ENCODE data around the gene CTSF.
"Not testable (repeated sequence)": the region's sequence is repeated elsewhere in the genome, so short reads cannot be mapped to it uniquely, and the experiment has no call there.

Gene CTSF

DNA sequence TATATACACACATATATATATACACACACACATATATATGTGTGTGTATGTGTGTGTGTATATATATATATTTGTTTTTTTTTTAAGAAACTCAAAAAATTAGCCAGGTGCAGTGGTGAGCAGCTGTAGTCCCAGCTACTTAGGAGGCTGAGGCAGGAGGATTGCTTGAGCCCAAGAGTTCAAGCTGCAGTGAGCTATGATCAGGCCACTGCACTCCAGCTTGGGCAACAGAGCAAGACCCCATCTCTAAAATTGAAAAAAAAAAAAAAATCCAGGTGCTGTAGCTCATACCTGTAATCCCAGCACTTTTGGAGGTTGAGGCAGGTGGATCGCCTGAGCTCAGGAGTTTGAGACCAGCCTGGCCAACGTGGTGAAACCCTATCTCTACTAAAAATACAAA, 20.9 kb upstream of the CTSF start:
- DNase-seq = not testable (repeated sequence)

GRCh38 chr11:66586136-66586535, 17.7 kb upstream of the CTSF start:
- DNase-seq = no peak

GRCh38 chr11:66585447-66585846, 17.0 kb upstream of the CTSF start:
- not testable (repeated sequence) for DNase-seq

GRCh38 chr11:66582565-66583147, 14.2 kb upstream of the CTSF start:
- DNase-seq = not testable (repeated sequence)

GRCh38 chr11:66581261-66581660, 12.9 kb upstream of the CTSF start:
- DNase-seq = no peak

GRCh38 chr11:66580803-66581202, 12.4 kb upstream of the CTSF start:
- DNase-seq = no peak

GRCh38 chr11:66579017-66579606, 10.7 kb upstream of the CTSF start:
- DNase-seq = peak; percentile 58

GRCh38 chr11:66570850-66571180, 2.4 kb upstream of the CTSF start:
- DNase-seq = no peak

GRCh38 chr11:66570079-66570849, 1.9 kb upstream of the CTSF start:
- no peak for DNase-seq

- no peak for DNase-seq
These were observed 670 bp upstream of the CTSF start for GRCh38 chr11:66569076-66569475.

- DNase-seq = no peak
These were observed 651 bp downstream of the CTSF start for GRCh38 chr11:66567787-66568123.

DNA sequence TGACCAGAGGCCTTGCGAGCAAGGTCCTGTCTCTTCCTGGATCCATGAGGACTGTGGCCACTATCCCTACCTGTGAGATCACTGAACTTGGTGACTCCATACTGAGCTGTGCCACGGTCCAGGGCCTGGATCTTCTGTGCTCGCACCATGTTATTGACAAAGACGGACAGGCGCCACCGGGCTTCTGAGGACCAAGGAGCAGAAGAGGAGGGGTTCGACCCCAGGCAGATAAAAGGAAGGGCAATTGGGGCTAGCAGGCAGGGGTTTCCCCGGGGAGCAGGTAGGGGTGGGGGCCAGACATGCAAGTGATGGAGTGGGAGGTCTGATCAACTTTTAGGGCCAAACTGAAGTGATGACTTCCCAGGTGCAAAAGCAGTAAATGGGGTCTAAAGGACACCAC, 2.2 kb downstream of the CTSF start:
- DNase-seq = no peak

DNA sequence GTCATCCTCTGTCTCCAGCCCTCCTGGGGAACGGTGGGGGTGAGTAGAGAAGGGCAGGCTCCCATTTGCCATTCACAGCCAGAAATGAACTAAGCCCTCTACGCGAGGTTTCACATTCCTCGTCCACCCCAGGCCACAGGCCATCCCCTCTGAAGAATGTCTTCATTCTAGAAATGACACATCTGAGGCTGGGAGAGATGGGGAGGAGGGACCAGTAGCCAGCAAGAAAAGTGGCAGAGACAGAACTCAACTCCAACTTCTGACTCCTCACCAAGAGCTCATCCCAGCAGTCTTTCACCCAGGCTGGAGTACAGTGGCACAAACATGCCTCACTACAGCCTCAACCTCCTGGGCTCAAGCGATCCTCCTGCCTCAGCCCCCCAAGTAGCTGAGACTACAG, 3.4 kb downstream of the CTSF start:
- no peak for DNase-seq

- DNase-seq = no peak
These were observed 3.9 kb downstream of the CTSF start for GRCh38 chr11:66564538-66564937.

DNA sequence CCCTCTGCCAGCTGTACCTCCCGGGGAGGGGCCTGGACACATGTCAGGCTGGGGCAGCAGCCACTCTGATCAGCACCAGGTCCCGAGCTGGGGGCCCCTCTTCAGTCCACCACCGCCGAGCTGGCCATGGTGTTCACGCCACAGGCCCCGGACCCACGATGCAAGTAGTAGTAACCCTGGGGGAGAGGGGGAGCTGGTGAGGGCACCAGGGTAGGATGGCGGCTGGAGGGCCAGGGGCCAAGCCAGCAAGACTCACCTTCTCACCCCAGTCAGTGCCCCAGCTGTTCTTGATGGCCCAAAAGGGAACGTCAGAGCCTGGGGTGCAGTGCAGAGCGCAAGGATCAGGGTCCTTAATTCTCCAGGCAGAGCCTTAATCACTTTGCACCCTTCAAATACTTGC, 4.6 kb downstream of the CTSF start:
- no peak for DNase-seq

DNA sequence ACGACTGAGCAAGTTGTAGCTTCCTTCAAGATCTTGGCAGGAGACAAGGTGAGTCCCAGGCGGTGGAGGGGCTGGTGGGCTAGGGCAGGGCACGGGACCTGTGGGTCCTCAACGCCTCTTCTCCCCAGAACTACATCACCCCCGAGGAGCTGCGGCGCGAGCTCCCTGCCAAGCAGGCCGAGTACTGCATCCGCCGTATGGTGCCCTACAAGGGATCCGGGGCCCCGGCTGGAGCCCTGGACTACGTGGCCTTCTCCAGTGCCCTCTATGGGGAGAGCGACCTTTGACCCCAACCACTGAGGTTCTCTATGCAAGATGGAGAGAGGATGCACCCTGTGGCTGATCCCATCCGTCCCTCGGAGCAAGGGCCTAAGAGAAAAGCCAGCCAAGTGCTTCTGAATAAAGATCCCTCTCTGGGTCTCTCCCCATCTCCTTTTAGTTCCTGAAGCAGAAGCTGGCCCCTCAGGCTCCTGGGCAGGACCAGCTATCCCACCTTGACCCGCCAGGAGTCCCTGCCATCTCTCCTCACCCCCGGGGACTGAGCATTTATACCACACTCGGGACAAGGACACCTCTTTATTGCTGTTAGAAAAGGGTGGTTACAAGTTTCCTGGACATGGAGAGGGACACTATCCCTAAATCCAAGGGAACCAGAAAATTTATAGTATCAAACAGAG, 5.4 kb downstream of the CTSF start:
- DNase-seq = no peak

DNA sequence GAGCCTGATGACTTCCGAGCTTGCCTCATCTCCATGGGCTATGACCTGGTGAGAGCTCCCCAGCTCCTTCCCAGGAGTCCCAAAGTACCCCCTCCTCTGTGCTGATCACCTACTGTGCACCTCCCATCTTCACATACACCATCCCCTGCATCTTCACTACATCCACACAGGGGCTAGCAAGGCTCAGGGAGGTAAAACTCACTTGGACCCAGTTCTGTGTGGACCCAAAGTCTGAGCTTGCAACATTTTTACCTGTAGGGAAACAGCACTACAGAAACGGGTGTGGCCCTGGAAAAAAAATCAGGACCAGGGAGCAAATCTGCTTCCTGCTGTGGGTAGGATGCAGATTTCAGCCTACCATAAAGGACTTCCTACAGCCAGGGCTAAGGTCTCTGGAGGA, 6.1 kb downstream of the CTSF start:
- DNase-seq = no peak

- no peak for DNase-seq
These were observed 6.5 kb downstream of the CTSF start for GRCh38 chr11:66561975-66562248.

- DNase-seq = no peak
These were observed 7.0 kb downstream of the CTSF start for GRCh38 chr11:66561178-66561974.

DNA sequence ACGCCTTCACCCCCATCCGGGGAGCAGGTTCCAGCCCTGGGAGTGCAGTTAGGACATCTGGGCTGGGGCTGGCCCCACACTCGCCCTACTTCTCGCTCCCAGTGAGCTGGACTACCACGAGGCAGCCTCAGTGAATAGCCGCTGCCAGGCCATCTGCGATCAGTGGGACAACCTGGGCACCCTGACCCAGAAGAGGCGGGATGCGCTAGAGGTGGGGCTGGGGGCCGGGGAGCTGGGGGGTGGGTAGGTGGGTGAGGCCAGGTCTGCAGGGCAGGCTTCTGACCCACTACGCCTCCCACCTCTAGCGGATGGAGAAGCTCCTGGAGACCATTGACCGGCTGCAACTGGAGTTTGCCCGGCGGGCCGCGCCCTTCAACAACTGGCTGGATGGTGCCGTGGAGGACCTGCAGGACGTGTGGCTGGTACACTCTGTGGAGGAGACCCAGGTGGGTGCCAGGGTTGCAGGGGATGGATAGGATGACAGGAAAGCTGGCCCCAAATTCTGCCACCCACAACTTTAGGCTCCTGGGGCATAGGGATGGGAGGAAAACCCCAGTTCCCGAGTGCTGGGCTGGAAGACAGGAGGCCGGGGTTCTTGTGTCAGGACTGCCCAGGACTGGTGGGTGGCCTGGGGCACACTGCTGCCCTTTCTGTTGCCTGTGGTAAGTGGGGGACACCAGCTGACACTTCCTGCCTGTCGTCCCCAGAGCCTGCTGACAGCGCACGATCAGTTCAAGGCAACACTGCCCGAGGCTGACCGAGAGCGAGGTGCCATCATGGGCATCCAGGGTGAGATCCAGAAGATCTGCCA, 8.3 kb downstream of the CTSF start:
- DNase-seq = no peak

DNA sequence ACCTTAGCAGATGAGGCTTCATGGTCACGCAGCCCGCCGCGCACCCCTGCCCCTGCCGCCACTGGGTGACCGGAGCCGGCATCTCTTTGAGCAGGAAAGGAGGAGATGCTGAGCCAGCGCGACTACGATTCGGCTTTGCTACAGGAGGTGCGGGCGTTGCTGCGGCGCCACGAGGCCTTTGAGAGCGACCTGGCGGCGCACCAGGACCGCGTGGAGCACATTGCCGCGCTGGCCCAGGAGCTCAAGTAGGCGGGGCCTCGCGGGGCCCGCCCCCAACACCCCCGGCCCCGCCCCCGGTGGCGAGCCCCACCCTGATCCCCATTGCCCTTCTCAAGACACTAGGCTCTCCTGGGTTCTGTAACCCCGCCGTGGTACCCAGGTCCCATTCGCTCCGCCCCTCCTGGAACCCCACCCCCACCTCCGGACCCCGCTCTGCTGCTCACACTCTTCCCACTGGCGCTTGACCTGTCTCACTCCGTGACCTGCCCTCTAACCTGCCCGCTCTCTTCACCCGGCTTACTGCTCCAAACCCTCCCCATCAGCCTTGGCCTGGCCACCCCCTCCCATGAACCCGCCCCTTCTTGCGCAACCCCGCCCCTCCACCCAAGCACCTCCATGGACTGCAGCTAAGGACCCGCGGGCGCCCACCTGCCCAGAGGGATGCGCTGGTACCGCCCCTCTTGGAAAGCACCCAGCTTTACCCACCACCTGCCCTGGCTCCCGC, 9.1 kb downstream of the CTSF start:
- no peak for DNase-seq

GRCh38 chr11:66557733-66558326, 10.6 kb downstream of the CTSF start:
- DNase-seq = no peak

Measured in activated effector memory CD4-positive, alpha-beta T cell treated with Interleukin-2 at 50 U/mL for 16 hours (primary cell).